Osteoblast (primary cell): ENCODE measurements around the gene SLC22A31. TPM values are rescaled to one million over a fixed set of nuclear protein-coding genes. Genes with fewer than 3 reads are reported as not detected.

Experiments used
- DNase-seq: peaks from one replicate; pipeline ENCODE4 v3.0.0; 2011; ENCODE audit warnings: low spot score, mixed read lengths; ENCODE audit not compliant: insufficient read length; ENCODE audit errors: missing footprints
- H2AFZ ChIP-seq: 2 replicates; pipeline ENCODE4 v1.6.0; 2011; ENCODE audit warnings: mild to moderate bottlenecking, low read length
- H3K27ac ChIP-seq: 2 replicates; pipeline ENCODE4 v1.5.1; 2011; ENCODE audit warnings: mild to moderate bottlenecking, low read depth, low read length, moderate library complexity
- H3K27me3 ChIP-seq: 2 replicates; pipeline ENCODE4 v1.6.0; 2012; ENCODE audit warnings: mild to moderate bottlenecking, control low read depth, inconsistent platforms, low read length, moderate library complexity; ENCODE audit not compliant: insufficient read depth
- H3K36me3 ChIP-seq: 2 replicates; pipeline ENCODE4 v1.5.1; 2011; ENCODE audit warnings: mild to moderate bottlenecking, low read length, control low read depth, moderate library complexity; ENCODE audit not compliant: insufficient read depth
- H3K4me1 ChIP-seq: 2 replicates; pipeline ENCODE4 v1.5.1; 2011; ENCODE audit warnings: mild to moderate bottlenecking, low read length, control low read depth, moderate library complexity; ENCODE audit not compliant: insufficient read depth
- H3K4me2 ChIP-seq: 2 replicates; pipeline ENCODE4 v1.6.0; 2011; ENCODE audit warnings: mild to moderate bottlenecking, low read length; ENCODE audit not compliant: insufficient read depth
- H3K4me3 ChIP-seq: fragments of 200-600 bp; sonication (generic); 3 replicates; pipeline ENCODE4 v1.5.1; 2012; ENCODE audit warnings: mild to moderate bottlenecking, low read length, inconsistent platforms; ENCODE audit not compliant: insufficient read depth
- H3K79me2 ChIP-seq: 2 replicates; pipeline ENCODE4 v1.6.0; 2012; ENCODE audit warnings: mild to moderate bottlenecking, low read length, control low read depth, inconsistent platforms; ENCODE audit not compliant: insufficient read depth
- H3K9me3 ChIP-seq: 2 replicates; pipeline ENCODE4 v1.5.1; 2011; ENCODE audit warnings: low read depth, low read length, control low read depth
- H4K20me1 ChIP-seq: 2 replicates; pipeline ENCODE4 v1.6.0; 2012; ENCODE audit warnings: mild to moderate bottlenecking, low read length, control low read depth; ENCODE audit not compliant: insufficient read depth
- total RNA-seq: library from RNA; depleted of rRNA; stranded (reverse); fragments of >200 nt; gene quantifications from 2 replicates; pipeline ENCODE4 v1.2.3, GENCODE V29; 2012
- TF ChIP-seq, protein P1 (sequence below): IDR thresholded peaks from 2 replicates; pipeline ENCODE4 v1.5.1; 2011; ENCODE audit warnings: mild to moderate bottlenecking, low read depth, low read length, moderate library complexity; ENCODE audit errors: extremely low read depth

The SLC22A31 gene
- total RNA-seq, 1 donor: not detected

DNA sequence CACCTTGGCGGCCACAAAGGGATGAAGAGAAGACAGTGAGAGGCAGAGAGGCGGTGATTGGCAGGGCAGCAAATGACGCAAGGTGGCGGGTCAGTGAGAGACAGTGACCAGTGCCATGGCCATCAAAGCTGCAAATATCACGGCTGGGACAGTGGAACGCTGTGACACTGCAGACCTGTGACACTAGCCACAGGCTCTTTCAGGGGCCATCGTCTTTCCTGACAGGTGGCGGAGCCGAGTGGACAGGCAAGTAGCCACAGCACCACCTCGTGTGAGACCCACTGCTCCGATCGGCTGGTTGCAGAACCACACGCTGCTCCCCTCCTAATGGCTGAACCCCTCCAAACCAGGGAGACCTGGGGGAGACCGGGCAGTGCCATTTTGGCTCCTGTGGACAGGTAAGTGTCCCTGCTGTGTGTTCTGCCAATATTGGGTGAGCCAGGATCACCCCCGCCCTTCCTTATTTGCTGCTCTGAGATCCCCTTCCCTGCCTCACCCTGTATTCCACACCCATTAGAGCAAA is 9.2 kb upstream of the SLC22A31 start:
- H2AFZ ChIP-seq: no peak overlapping the region
- TF ChIP-seq, protein P1, sequence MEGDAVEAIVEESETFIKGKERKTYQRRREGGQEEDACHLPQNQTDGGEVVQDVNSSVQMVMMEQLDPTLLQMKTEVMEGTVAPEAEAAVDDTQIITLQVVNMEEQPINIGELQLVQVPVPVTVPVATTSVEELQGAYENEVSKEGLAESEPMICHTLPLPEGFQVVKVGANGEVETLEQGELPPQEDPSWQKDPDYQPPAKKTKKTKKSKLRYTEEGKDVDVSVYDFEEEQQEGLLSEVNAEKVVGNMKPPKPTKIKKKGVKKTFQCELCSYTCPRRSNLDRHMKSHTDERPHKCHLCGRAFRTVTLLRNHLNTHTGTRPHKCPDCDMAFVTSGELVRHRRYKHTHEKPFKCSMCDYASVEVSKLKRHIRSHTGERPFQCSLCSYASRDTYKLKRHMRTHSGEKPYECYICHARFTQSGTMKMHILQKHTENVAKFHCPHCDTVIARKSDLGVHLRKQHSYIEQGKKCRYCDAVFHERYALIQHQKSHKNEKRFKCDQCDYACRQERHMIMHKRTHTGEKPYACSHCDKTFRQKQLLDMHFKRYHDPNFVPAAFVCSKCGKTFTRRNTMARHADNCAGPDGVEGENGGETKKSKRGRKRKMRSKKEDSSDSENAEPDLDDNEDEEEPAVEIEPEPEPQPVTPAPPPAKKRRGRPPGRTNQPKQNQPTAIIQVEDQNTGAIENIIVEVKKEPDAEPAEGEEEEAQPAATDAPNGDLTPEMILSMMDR: no peak
- H3K27ac ChIP-seq: no peak overlapping the region
- H3K79me2 ChIP-seq: no peaks in the 10 kb centered on the region
- no peaks in the 10 kb centered on the region for H3K9me3 ChIP-seq
- no peak overlapping the region for H3K4me2 ChIP-seq
- no peaks in the 10 kb centered on the region for H4K20me1 ChIP-seq
- H3K4me1 ChIP-seq: no peaks in the 10 kb centered on the region
- DNase-seq: no peak
- H3K27me3 ChIP-seq: no peaks in the 10 kb centered on the region
- no peak overlapping the region for H3K4me3 ChIP-seq
- H3K36me3 ChIP-seq: no peaks in the 10 kb centered on the region

DNA sequence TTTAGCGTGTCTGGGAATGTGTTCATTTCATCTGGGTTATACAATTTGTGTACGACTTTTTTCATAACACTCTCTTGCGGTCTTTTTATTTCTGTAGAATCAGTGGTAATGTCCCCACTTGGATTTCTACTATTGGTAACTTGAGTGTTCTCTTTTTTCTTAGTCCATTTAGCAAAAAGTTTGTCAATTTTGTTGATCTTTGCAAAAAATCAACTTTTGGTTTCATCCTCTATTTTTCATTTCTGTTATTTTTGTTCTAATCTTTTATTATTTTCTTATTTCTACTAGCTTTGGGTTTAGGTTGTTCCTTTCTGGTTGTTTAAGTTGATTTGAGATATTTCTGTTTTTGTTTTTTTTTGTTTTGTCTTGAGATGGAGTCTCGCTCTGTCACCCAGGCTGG is 7.7 kb upstream of the SLC22A31 start:
- Histone ChIP-seq H3K27me3 (peaks cover 12% of the 10 kb centered on the region), H3K4me1 (no peaks in the 10 kb centered on the region), H3K36me3 (no peaks in the 10 kb centered on the region), H4K20me1 (no peaks in the 10 kb centered on the region), H3K27ac (no peak overlapping the region), H2AFZ (no peak overlapping the region), H3K79me2 (no peaks in the 10 kb centered on the region), H3K9me3 (no peaks in the 10 kb centered on the region), H3K4me2 (no peak overlapping the region), H3K4me3 (no peak overlapping the region)
- DNase-seq: no peak
- TF ChIP-seq, protein P1: no peak

DNA sequence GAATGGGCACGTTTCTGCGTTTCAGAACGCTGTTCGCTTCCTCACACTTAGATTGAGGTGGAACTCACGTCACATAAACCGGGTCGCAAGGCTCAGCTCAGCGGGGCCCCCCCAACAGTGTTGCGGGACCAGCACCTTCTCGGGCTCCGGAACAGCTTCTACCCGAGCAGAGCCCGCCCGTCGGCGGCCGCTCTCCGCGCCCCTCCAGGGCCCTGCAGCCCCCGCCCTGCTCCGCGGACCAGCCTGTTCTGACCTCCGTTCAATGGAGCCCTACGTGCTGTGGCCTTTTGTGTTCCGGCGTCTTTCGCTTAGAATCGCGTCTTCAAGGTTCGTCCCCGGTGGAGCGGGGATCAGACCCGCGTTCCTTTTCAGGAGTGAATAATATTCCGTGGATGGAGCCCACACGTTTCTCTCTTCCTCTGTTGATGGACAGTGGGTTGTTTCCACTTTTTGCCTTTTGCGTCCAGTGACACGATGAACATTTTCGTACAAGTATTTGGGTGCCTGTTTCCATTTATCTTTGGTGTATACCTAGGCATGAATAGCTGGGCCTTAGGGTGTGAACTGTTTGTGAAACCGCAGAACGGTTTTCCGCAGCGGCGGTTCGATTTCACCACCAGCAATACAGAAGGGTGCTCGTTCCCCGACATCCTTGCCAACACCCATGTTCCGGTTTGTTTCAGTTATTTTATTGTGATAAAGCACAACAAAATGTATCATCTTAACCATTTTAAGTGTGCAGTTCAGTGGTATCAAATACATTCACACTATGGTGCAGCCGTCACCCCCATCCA is 2.3 kb upstream of the SLC22A31 start:
- Histone ChIP-seq H3K4me3 (no peak overlapping the region), H2AFZ (no peak overlapping the region), H4K20me1 (no peaks in the 10 kb centered on the region), H3K36me3 (no peaks in the 10 kb centered on the region), H3K27me3 (peaks cover 41% of the 10 kb centered on the region), H3K9me3 (no peaks in the 10 kb centered on the region), H3K4me1 (no peaks in the 10 kb centered on the region), H3K79me2 (no peaks in the 10 kb centered on the region), H3K4me2 (no peak overlapping the region), H3K27ac (no peak overlapping the region)
- TF ChIP-seq, protein P1: no peak
- DNase-seq: peak; percentile 66
